Uterus (tissue), 2 donors: ENCODE data around the gene TSSK2.

ENCODE experiments used
- CTCF ChIP-seq, 4 experiments: fragments of 200-600 bp in 2 of 4; fragments of 450-650 bp in 2 of 4; sonication (generic) in 2 of 4; IDR thresholded peaks; one replicate each; pipeline ENCODE4 v1.5.1; 2016 to 2019; ENCODE audit warnings: antibody characterized with exemption in 4 of 4, mild to moderate bottlenecking in 2 of 4, moderate library complexity in 1 of 4
- POLR2A ChIP-seq, 2 donors: fragments of 450-650 bp; IDR thresholded peaks; one replicate each; pipeline ENCODE4 v1.6.1; 2016; ENCODE audit warnings: antibody characterized with exemption in 2 of 2, mild to moderate bottlenecking in 1 of 2, moderate library complexity in 1 of 2

GRCh38 chr22:19168088-19168890, 37.2 kb downstream of the TSSK2 start:
- TF ChIP-seq CTCF (IDR thresholded peaks at IDR 0.05) (no peak), POLR2A (IDR thresholded peaks at IDR 0.05) (no peak)
